SK-N-SH treated with all-trans-retinoic acid at 6 μM for 48 hours (cell line): ENCODE data around the gene SPOUT1.
"Not testable (repeated sequence)": the region's sequence is repeated elsewhere in the genome, so short reads cannot be mapped to it uniquely, and the experiment has no call there.

Experiments used
- ATAC-seq: fragments of 200-7000 bp; cut with Tn5 transposase; 3 replicates; pipeline ENCODE4 v1.9.1; 2020; ENCODE audit warnings: mild to moderate bottlenecking, moderate library complexity
- ARNTL ChIP-seq: fragments of 450-650 bp; formaldehyde crosslinking; IDR thresholded peaks from 2 replicates; pipeline ENCODE4 v1.5.0; 2020; ENCODE audit warnings: low read depth, mild to moderate bottlenecking, moderate library complexity, borderline replicate concordance
- BACH2 ChIP-seq: fragments of 250-450 bp; sonication (Bioruptor Pico); IDR thresholded peaks from 2 replicates; pipeline ENCODE4 v1.9.0; 2021; ENCODE audit warnings: mild to moderate bottlenecking, borderline replicate concordance
- CREB5 ChIP-seq: fragments of 250-450 bp; sonication (Bioruptor Pico); IDR thresholded peaks from 2 replicates; pipeline ENCODE4 v1.5.1; 2020; ENCODE audit warnings: low read depth, mild to moderate bottlenecking, moderate library complexity
- CSDC2 ChIP-seq: fragments of 250-450 bp; sonication (Bioruptor Pico); IDR thresholded peaks from 2 replicates; pipeline ENCODE4 v1.5.0; 2020; ENCODE audit warnings: mild to moderate bottlenecking, moderate library complexity
- ESRRG ChIP-seq: fragments of 250-450 bp; sonication (Bioruptor Pico); IDR thresholded peaks from 2 replicates; pipeline ENCODE4 v1.6.1; 2021; ENCODE audit warnings: mild to moderate bottlenecking
- ISL1 ChIP-seq: fragments of 250-450 bp; sonication (Bioruptor Pico); IDR thresholded peaks from 2 replicates; pipeline ENCODE4 v2.1.2; 2022; ENCODE audit warnings: mild to moderate bottlenecking, moderate library complexity
- OSR1 ChIP-seq: fragments of 250-450 bp; sonication (Bioruptor Pico); IDR thresholded peaks from 2 replicates; pipeline ENCODE4 v1.8.0; 2022; ENCODE audit warnings: moderate library complexity, mild to moderate bottlenecking, inconsistent platforms
- POU6F1 ChIP-seq: fragments of 250-450 bp; sonication (Bioruptor Pico); IDR thresholded peaks from 2 replicates; pipeline ENCODE4 v1.8.0; 2021; ENCODE audit warnings: low read depth, mild to moderate bottlenecking, moderate library complexity, borderline replicate concordance
- PPARA ChIP-seq: fragments of 250-450 bp; sonication (Bioruptor Pico); IDR thresholded peaks from 2 replicates; pipeline ENCODE4 v1.5.0; 2020; ENCODE audit warnings: mild to moderate bottlenecking, borderline replicate concordance
- RARB ChIP-seq: fragments of 250-450 bp; sonication (Bioruptor Pico); IDR thresholded peaks from 2 replicates; pipeline ENCODE4 v1.8.0; 2021; ENCODE audit warnings: mild to moderate bottlenecking, moderate library complexity
- SNAI2 ChIP-seq: fragments of 250-450 bp; sonication (Bioruptor Pico); IDR thresholded peaks from 2 replicates; pipeline ENCODE4 v1.5.0; 2020; ENCODE audit warnings: mild to moderate bottlenecking, moderate library complexity
- TOX ChIP-seq: fragments of 250-450 bp; sonication (Bioruptor Pico); IDR thresholded peaks from 2 replicates; pipeline ENCODE4 v1.8.0; 2021; ENCODE audit warnings: mild to moderate bottlenecking, moderate library complexity, borderline replicate concordance
- ZC3H10 ChIP-seq: fragments of 250-450 bp; sonication (Bioruptor Pico); IDR thresholded peaks from 2 replicates; pipeline ENCODE4 v1.5.1; 2021; ENCODE audit warnings: mild to moderate bottlenecking, moderate library complexity
- ZFP30 ChIP-seq: fragments of 450-650 bp; formaldehyde crosslinking; IDR thresholded peaks from 2 replicates; pipeline ENCODE4 v1.5.0; 2022; ENCODE audit warnings: mild to moderate bottlenecking, moderate library complexity
- ZNF565 ChIP-seq: fragments of 450-650 bp; formaldehyde crosslinking; conservative IDR thresholded peaks from 2 replicates; pipeline ENCODE4 v1.5.0; 2020; ENCODE audit warnings: low read depth, mild to moderate bottlenecking, moderate library complexity
- ZNF70 ChIP-seq: fragments of 450-650 bp; formaldehyde crosslinking; IDR thresholded peaks from 2 replicates; pipeline ENCODE4 v1.5.0; 2020; ENCODE audit warnings: mild to moderate bottlenecking, moderate library complexity
- ZNF8 ChIP-seq: fragments of 450-650 bp; formaldehyde crosslinking; IDR thresholded peaks from 2 replicates; pipeline ENCODE4 v1.5.0; 2020; ENCODE audit warnings: mild to moderate bottlenecking, moderate library complexity

Gene SPOUT1

GRCh38 chr9:128829477-128830251 is at the start of gene SPOUT1:
SPOUT1 (minus strand) TSS chr9:128829794; CDS start chr9:128829780, 14 bp downstream.
- ATAC-seq, result peak; percentile 98
- TF ChIP-seq ARNTL (CRISPR knock-in tag), result no peak
- no peak for TF ChIP-seq CREB5 (CRISPR knock-in tag)
- TF ChIP-seq ZFP30 (CRISPR knock-in tag), result no peak
- no peak for TF ChIP-seq ISL1 (CRISPR knock-in tag)
- TF ChIP-seq ESRRG (CRISPR knock-in tag), result no peak
- no peak for TF ChIP-seq RARB (CRISPR knock-in tag)
- TF ChIP-seq ZC3H10 (CRISPR knock-in tag), result no peak
- no peak for TF ChIP-seq TOX (CRISPR knock-in tag)
- no peak for TF ChIP-seq PPARA (CRISPR knock-in tag)
- TF ChIP-seq, all 23 proteins: peak for 0

- no peak for ATAC-seq
- TF ChIP-seq ZNF8 (no peak), CREB5 (CRISPR knock-in tag) (no peak), BACH2 (CRISPR knock-in tag) (no peak), ZNF565 (CRISPR knock-in tag) (no peak), ISL1 (CRISPR knock-in tag) (no peak), ZNF70 (CRISPR knock-in tag) (no peak), ZC3H10 (CRISPR knock-in tag) (no peak), TOX (CRISPR knock-in tag) (no peak), POU6F1 (CRISPR knock-in tag) (no peak), OSR1 (CRISPR knock-in tag) (no peak), PPARA (CRISPR knock-in tag) (no peak), ARNTL (CRISPR knock-in tag) (no peak)
These were observed 48.3 kb upstream of the SPOUT1 start for GRCh38 chr9:128877852-128878251.

- not testable (repeated sequence) for ATAC-seq
These were observed 41.3 kb upstream of the SPOUT1 start for GRCh38 chr9:128870941-128871265.

GRCh38 chr9:128870128-128870940 is 40.7 kb upstream of the SPOUT1 start:
- TF ChIP-seq CSDC2 (no peak), ISL1 (CRISPR knock-in tag) (no peak), SNAI2 (no peak), CREB5 (CRISPR knock-in tag) (no peak), ZNF8 (no peak), POU6F1 (CRISPR knock-in tag) (no peak), ZFP30 (CRISPR knock-in tag) (no peak), ESRRG (CRISPR knock-in tag) (no peak)
- ATAC-seq, result no peak
